ENCODE data around the gene ANKRD31.

GRCh38 chr5:75116856-75117255, 119.8 kb downstream of the ANKRD31 start:
- no peak for TF ChIP-seq SIN3A (IDR thresholded peaks at IDR 0.05; ENCODE audit: low read depth)
- no peak for TF ChIP-seq CTCF (IDR thresholded peaks at IDR 0.05 in 2 of 3, conservative IDR thresholded peaks at IDR 0.05 in 1 of 3; ENCODE audit: borderline replicate concordance in 1 of 3, insufficient read depth in 1 of 3, low read depth in 2 of 3, low read length in 2 of 3)
- TF ChIP-seq MAX (IDR thresholded peaks at IDR 0.05), result no peak
- TF ChIP-seq REST (IDR thresholded peaks at IDR 0.05; ENCODE audit: low read depth), result no peak
- TF ChIP-seq SP1 (IDR thresholded peaks at IDR 0.05; ENCODE audit: low read depth), result no peak
- no peak for TF ChIP-seq POLR2AphosphoS5 (IDR thresholded peaks at IDR 0.05; ENCODE audit: low read depth, low read length)
- TF ChIP-seq EZH2phosphoT487 (IDR thresholded peaks at IDR 0.05; ENCODE audit: borderline replicate concordance), result no peak

Measured in HCT116 (cell line).